NCI-H2196 treated with DMSO at 0.1 percent for 48 hours (cell line): ENCODE data around the gene CHD5.
A peak's percentile ranks its signal among the peaks of the same experiment; 100 is the strongest.

ENCODE experiments used
- DNase-seq: peaks from one replicate; lab custom pipeline; 2025; ENCODE audit not compliant: unreplicated experiment; lab: John Stamatoyannopoulos, UW

CHD5 gene

GRCh38 chr1:6202256-6202655 lies 22.1 kb upstream of the CHD5 start:
- DNase-seq, result no peak

- no peak for DNase-seq
Observed at GRCh38 chr1:6200188-6200809, 20.2 kb upstream of the CHD5 start.

- DNase-seq, result peak; percentile 98
Observed at GRCh38 chr1:6199298-6200187, 19.4 kb upstream of the CHD5 start, which contains the start of gene RPL22. Gene RPL22, minus strand, starts transcription at chr1:6199595. Its CDS starts 22 bp downstream, at chr1:6199573.

- DNase-seq, result no peak
Observed at GRCh38 chr1:6198646-6199297, 18.7 kb upstream of the CHD5 start.

GRCh38 chr1:6197746-6198427 lies 17.8 kb upstream of the CHD5 start:
- DNase-seq, result no peak

GRCh38 chr1:6191968-6192367 lies 11.8 kb upstream of the CHD5 start:
- DNase-seq, result no peak

- no peak for DNase-seq
Observed at GRCh38 chr1:6188466-6188865, 8.3 kb upstream of the CHD5 start.

- DNase-seq, result no peak
Observed at GRCh38 chr1:6185635-6186382, 5.7 kb upstream of the CHD5 start.

- no peak for DNase-seq
Observed at GRCh38 chr1:6185151-6185550, 5.0 kb upstream of the CHD5 start.

- no peak for DNase-seq
Observed at GRCh38 chr1:6184083-6184783, 4.1 kb upstream of the CHD5 start.

- no peak for DNase-seq
Observed at GRCh38 chr1:6183520-6183989, 3.4 kb upstream of the CHD5 start.

- DNase-seq, result no peak
Observed at GRCh38 chr1:6181347-6181770, 1.2 kb upstream of the CHD5 start.

- DNase-seq, result no peak
Observed at GRCh38 chr1:6180707-6181311, 688 bp upstream of the CHD5 start.

GRCh38 chr1:6179564-6180175 lies 451 bp downstream of the CHD5 start:
- no peak for DNase-seq

GRCh38 chr1:6178751-6179563 lies 1.2 kb downstream of the CHD5 start:
- DNase-seq, result no peak

GRCh38 chr1:6177681-6178380 lies 2.3 kb downstream of the CHD5 start:
- DNase-seq, result no peak

GRCh38 chr1:6176779-6177178 lies 3.3 kb downstream of the CHD5 start:
- DNase-seq, result no peak
